Stimulated activated CD4-positive, alpha-beta T cell treated with anti-CD3 and anti-CD28 coated beads, Interleukin-1b, Interleukin-23, amount 100 ng/mL, for 4 hours (primary cell): ENCODE data around the gene UACA.
"Not testable (repeated sequence)": the region's sequence is repeated elsewhere in the genome, so short reads cannot be mapped to it uniquely, and the experiment has no call there.

Experiments
- DNase-seq, 2 donors: peaks; one replicate each; pipeline ENCODE4 v3.0.0-alpha.2; 2020; ENCODE audit warnings: low read depth in 2 of 2

The UACA gene

GRCh38 chr15:70663069-70663468, 100.3 kb downstream of the UACA start:
- DNase-seq: not testable (repeated sequence)

GRCh38 chr15:70659662-70660061, 103.7 kb downstream of the UACA start:
- DNase-seq: no peak

GRCh38 chr15:70658641-70659040, 104.7 kb downstream of the UACA start:
- no peak for DNase-seq

- no peak for DNase-seq
Measured at GRCh38 chr15:70653426-70653825, 109.9 kb downstream of the UACA start.

- no peak for DNase-seq
Measured at GRCh38 chr15:70652341-70652740, 111.0 kb downstream of the UACA start.

GRCh38 chr15:70651303-70651845, 112.0 kb downstream of the UACA start:
- DNase-seq: no peak

GRCh38 chr15:70650567-70651302, 112.6 kb downstream of the UACA start:
- no peak for DNase-seq

GRCh38 chr15:70647396-70647795, 116.0 kb downstream of the UACA start:
- DNase-seq: no peak

GRCh38 chr15:70646169-70646568, 117.2 kb downstream of the UACA start:
- no peak for DNase-seq

- no peak for DNase-seq
Measured at GRCh38 chr15:70643783-70644125, 119.6 kb downstream of the UACA start.

- DNase-seq: no peak
Measured at GRCh38 chr15:70643106-70643782, 120.1 kb downstream of the UACA start.

- no peak for DNase-seq
Measured at GRCh38 chr15:70636540-70637165, 126.7 kb downstream of the UACA start.

GRCh38 chr15:70635895-70636294, 127.5 kb downstream of the UACA start:
- no peak for DNase-seq

GRCh38 chr15:70633991-70634390, 129.4 kb downstream of the UACA start:
- DNase-seq: no peak

- DNase-seq: no peak
Measured at GRCh38 chr15:70633103-70633831, 130.1 kb downstream of the UACA start.

GRCh38 chr15:70632491-70633102, 130.8 kb downstream of the UACA start:
- no peak for DNase-seq

GRCh38 chr15:70632079-70632478, 131.3 kb downstream of the UACA start:
- no peak for DNase-seq

- DNase-seq: no peak
Measured at GRCh38 chr15:70629735-70630273, 133.6 kb downstream of the UACA start.

- DNase-seq: no peak
Measured at GRCh38 chr15:70628549-70628896, 134.8 kb downstream of the UACA start.

- no peak for DNase-seq
Measured at GRCh38 chr15:70627734-70628548, 135.4 kb downstream of the UACA start.

GRCh38 chr15:70627322-70627721, 136.0 kb downstream of the UACA start:
- no peak for DNase-seq
